ENCODE results near the gene CEP57.

Gene CEP57

GRCh38 chr11:95764267-95764898, 25.9 kb upstream of the CEP57 start:
- TF ChIP-seq CTCF (IDR thresholded peaks at IDR 0.05; ENCODE audit: poor library complexity, severe bottlenecking) = peak; percentile 83
- DNase-seq (ENCODE audit: low spot score) (no peak), ATAC-seq (ENCODE audit: low read depth) (peak; percentile 53; the same call in 1 of the 3 replicates)
- H3K36me3 ChIP-seq (ENCODE audit: low read depth) = peaks cover 14% of the 10 kb centered on the region; the same call in 1 of the 2 replicates
- no peak overlapping the region for H3K27ac ChIP-seq (ENCODE audit: poor library complexity, severe bottlenecking)
- no peaks in the 10 kb centered on the region for H3K9me3 ChIP-seq (ENCODE audit: severe bottlenecking)
- no peak overlapping the region for H3K4me3 ChIP-seq (ENCODE audit: severe bottlenecking)
- peaks cover 2% of the 10 kb centered on the region for H3K4me1 ChIP-seq (ENCODE audit: insufficient read depth, poor library complexity, severe bottlenecking)
- H3K27me3 ChIP-seq (ENCODE audit: insufficient read depth, poor library complexity, severe bottlenecking) = no peaks in the 10 kb centered on the region

- DNase-seq (ENCODE audit: low spot score) (no peak), ATAC-seq (ENCODE audit: low read depth) (no peak)
- H3K9me3 ChIP-seq (ENCODE audit: severe bottlenecking) = no peaks in the 10 kb centered on the region
- peaks cover 35% of the 10 kb centered on the region for H3K36me3 ChIP-seq (ENCODE audit: low read depth)
- no peak overlapping the region for H3K4me3 ChIP-seq (ENCODE audit: severe bottlenecking)
- H3K4me1 ChIP-seq (ENCODE audit: insufficient read depth, poor library complexity, severe bottlenecking) = peaks cover 2% of the 10 kb centered on the region
- no peak for TF ChIP-seq CTCF (IDR thresholded peaks at IDR 0.05; ENCODE audit: poor library complexity, severe bottlenecking)
- no peaks in the 10 kb centered on the region for H3K27me3 ChIP-seq (ENCODE audit: insufficient read depth, poor library complexity, severe bottlenecking)
- H3K27ac ChIP-seq (ENCODE audit: poor library complexity, severe bottlenecking) = no peak overlapping the region
Measured at GRCh38 chr11:95766701-95767100, 23.6 kb upstream of the CEP57 start.

GRCh38 chr11:95767498-95767897, 22.8 kb upstream of the CEP57 start:
- ATAC-seq (ENCODE audit: low read depth) (peak; percentile 87), DNase-seq (ENCODE audit: low spot score) (no peak)
- TF ChIP-seq CTCF (IDR thresholded peaks at IDR 0.05; ENCODE audit: poor library complexity, severe bottlenecking) = no peak
- H3K27me3 ChIP-seq (ENCODE audit: insufficient read depth, poor library complexity, severe bottlenecking) = no peaks in the 10 kb centered on the region
- H3K27ac ChIP-seq (ENCODE audit: poor library complexity, severe bottlenecking) = peak overlapping the region; percentile 4
- H3K36me3 ChIP-seq (ENCODE audit: low read depth) = peaks cover 43% of the 10 kb centered on the region
- H3K9me3 ChIP-seq (ENCODE audit: severe bottlenecking) = no peaks in the 10 kb centered on the region
- H3K4me1 ChIP-seq (ENCODE audit: insufficient read depth, poor library complexity, severe bottlenecking) = peaks cover 2% of the 10 kb centered on the region
- H3K4me3 ChIP-seq (ENCODE audit: severe bottlenecking) = no peak overlapping the region

- Histone ChIP-seq H3K36me3 (ENCODE audit: low read depth) (peaks cover 53% of the 10 kb centered on the region), H3K27me3 (ENCODE audit: insufficient read depth, poor library complexity, severe bottlenecking) (no peaks in the 10 kb centered on the region), H3K4me1 (ENCODE audit: insufficient read depth, poor library complexity, severe bottlenecking) (peaks cover 2% of the 10 kb centered on the region), H3K4me3 (ENCODE audit: severe bottlenecking) (no peak overlapping the region), H3K27ac (ENCODE audit: poor library complexity, severe bottlenecking) (peak overlapping the region; percentile 4), H3K9me3 (ENCODE audit: severe bottlenecking) (no peaks in the 10 kb centered on the region)
- ATAC-seq (ENCODE audit: low read depth) (no peak), DNase-seq (ENCODE audit: low spot score) (no peak)
- TF ChIP-seq CTCF (IDR thresholded peaks at IDR 0.05; ENCODE audit: poor library complexity, severe bottlenecking) = no peak
Measured at GRCh38 chr11:95768521-95768920, 21.8 kb upstream of the CEP57 start.

GRCh38 chr11:95776859-95777258, 13.4 kb upstream of the CEP57 start:
- H3K4me3 ChIP-seq (ENCODE audit: severe bottlenecking) = no peak overlapping the region
- DNase-seq (ENCODE audit: low spot score) = no peak
- no peaks in the 10 kb centered on the region for H3K4me1 ChIP-seq (ENCODE audit: insufficient read depth, poor library complexity, severe bottlenecking)
- no peaks in the 10 kb centered on the region for H3K27me3 ChIP-seq (ENCODE audit: insufficient read depth, poor library complexity, severe bottlenecking)
- no peaks in the 10 kb centered on the region for H3K9me3 ChIP-seq (ENCODE audit: severe bottlenecking)
- H3K27ac ChIP-seq (ENCODE audit: poor library complexity, severe bottlenecking) = no peak overlapping the region
- TF ChIP-seq CTCF (IDR thresholded peaks at IDR 0.05; ENCODE audit: poor library complexity, severe bottlenecking) = no peak
- H3K36me3 ChIP-seq (ENCODE audit: low read depth) = peaks cover 99% of the 10 kb centered on the region
- ATAC-seq (ENCODE audit: low read depth) = no peak
